GM10266 (cell line): ENCODE measurements around the gene INHBB.

ENCODE experiments used
- DNase-seq: peaks from one replicate; pipeline ENCODE4 v3.0.0; 2012; ENCODE audit errors: extremely low spot score
- CTCF ChIP-seq: IDR thresholded peaks from 2 replicates; pipeline ENCODE4 v1.5.1; 2012; ENCODE audit warnings: mild to moderate bottlenecking, low read depth; ENCODE audit not compliant: control insufficient read depth, insufficient read depth; ENCODE audit errors: missing control alignments

Gene INHBB

GRCh38 chr2:120382541-120383144 is 36.7 kb downstream of the INHBB start:
- TF ChIP-seq CTCF = no peak
- no peak for DNase-seq

GRCh38 chr2:120383191-120383590 is 37.3 kb downstream of the INHBB start:
- TF ChIP-seq CTCF = no peak

GRCh38 chr2:120383631-120384340 is 37.9 kb downstream of the INHBB start:
- TF ChIP-seq CTCF = no peak
- no peak for DNase-seq

More at GRCh38 chr2:120383191-120383590, 37.3 kb downstream of the INHBB start:
- no peak for DNase-seq

- TF ChIP-seq CTCF = no peak
- no peak for DNase-seq
These were observed 38.8 kb downstream of the INHBB start for GRCh38 chr2:120384486-120385354.

GRCh38 chr2:120385355-120386127 is 39.6 kb downstream of the INHBB start:
- DNase-seq = no peak

More at GRCh38 chr2:120385355-120386127, 39.6 kb downstream of the INHBB start:
- TF ChIP-seq CTCF = no peak
